OCI-LY3 (cell line): ENCODE results near the gene MAPK12.

ENCODE experiments used
- CTCF ChIP-seq: fragments of 200-600, 300-600 bp; sonication (generic); IDR thresholded peaks from 2 replicates; pipeline ENCODE4 v1.5.1; 2014; ENCODE audit warnings: antibody characterized with exemption, low read length, low read depth
- EZH2phosphoT487 ChIP-seq: fragments of 200-600 bp; shearing (Covaris generic); IDR thresholded peaks from 2 replicates; pipeline ENCODE4 v1.6.1; 2018; ENCODE audit warnings: antibody characterized with exemption, mixed run types, low read depth

GRCh38 chr22:50217543-50218152 is 43.8 kb downstream of the MAPK12 start:
- no peak for TF ChIP-seq CTCF
- TF ChIP-seq EZH2phosphoT487, result no peak
